OCI-LY3 (cell line): ENCODE measurements around the gene GMPR.

Source experiments
- H2AFZ ChIP-seq: fragments of 200-600, 300-600 bp; shearing (Covaris generic); 2 replicates; pipeline ENCODE4 v1.6.0; 2014; ENCODE audit warnings: antibody characterized with exemption, low read depth, low read length
- H3K27ac ChIP-seq: fragments of 200-600, 300-600 bp; sonication (generic); 2 replicates; pipeline ENCODE4 v1.5.1; 2014; ENCODE audit warnings: mild to moderate bottlenecking, low read length, moderate library complexity, mixed read lengths
- H3K27me3 ChIP-seq: fragments of 200-600, 300-600 bp; sonication (generic); 2 replicates; pipeline ENCODE4 v1.6.1; 2014; ENCODE audit warnings: low read depth, low read length, mixed read lengths
- H3K36me3 ChIP-seq: fragments of 200-600, 300-600 bp; sonication (generic); replicated peaks from 2 replicates; pipeline ENCODE3; 2014; ENCODE audit warnings: low read depth, low read length, mixed read lengths
- H3K4me1 ChIP-seq: fragments of 300-600, 200-600 bp; sonication (generic); 2 replicates; pipeline ENCODE4 v1.6.1; 2014; ENCODE audit warnings: low read length, mixed read lengths
- H3K4me2 ChIP-seq: fragments of 200-600, 300-600 bp; sonication (generic); 2 replicates; pipeline ENCODE4 v1.6.1; 2014; ENCODE audit warnings: low read length, mixed read lengths
- H3K4me3 ChIP-seq: fragments of 300-600, 200-600 bp; sonication (generic); 2 replicates; pipeline ENCODE4 v1.5.1; 2014; ENCODE audit warnings: antibody characterized with exemption, mild to moderate bottlenecking, low read length, moderate library complexity
- H3K79me2 ChIP-seq: fragments of 300-600, 200-600 bp; shearing (Covaris generic); 2 replicates; pipeline ENCODE4 v1.6.1; 2014; ENCODE audit warnings: mild to moderate bottlenecking, low read length, mixed read lengths
- H3K9ac ChIP-seq: fragments of 300-600, 200-600 bp; shearing (Covaris generic); 2 replicates; pipeline ENCODE4 v1.6.0; 2014; ENCODE audit warnings: mild to moderate bottlenecking, low read length, moderate library complexity
- H3K9me3 ChIP-seq: fragments of 200-600, 300-600 bp; shearing (Covaris generic); 2 replicates; pipeline ENCODE4 v1.6.1; 2014; ENCODE audit warnings: low read length, mixed read lengths; ENCODE audit not compliant: insufficient read depth
- H4K20me1 ChIP-seq: fragments of 200-600, 300-600 bp; sonication (generic); 2 replicates; pipeline ENCODE4 v1.6.1; 2016; ENCODE audit warnings: low read length, mixed read lengths; ENCODE audit not compliant: insufficient read depth
- CTCF ChIP-seq: fragments of 200-600, 300-600 bp; sonication (generic); IDR thresholded peaks from 2 replicates; pipeline ENCODE4 v1.5.1; 2014; ENCODE audit warnings: antibody characterized with exemption, low read length, low read depth
- EZH2phosphoT487 ChIP-seq: fragments of 200-600 bp; shearing (Covaris generic); IDR thresholded peaks from 2 replicates; pipeline ENCODE4 v1.6.1; 2018; ENCODE audit warnings: antibody characterized with exemption, mixed run types, low read depth

Gene GMPR

DNA sequence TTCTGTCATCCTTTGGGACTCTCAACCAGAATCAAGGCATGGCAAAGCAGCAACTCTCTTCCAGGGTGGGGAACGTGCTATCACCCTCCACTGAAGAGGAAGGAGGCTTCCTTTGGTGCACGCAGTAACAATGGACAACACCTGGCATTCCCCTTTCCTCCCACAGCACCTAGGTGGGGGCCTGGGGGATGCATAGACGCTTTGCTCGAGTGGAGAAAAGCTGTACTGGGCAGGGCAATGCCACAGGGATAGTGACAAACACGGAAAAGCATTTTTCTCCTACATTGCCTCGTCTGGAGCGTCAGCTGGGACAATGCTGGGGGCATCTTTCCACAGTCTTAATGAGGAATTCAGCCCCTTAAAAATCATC is 82.9 kb downstream of the GMPR start:
- Histone ChIP-seq H2AFZ (no peak overlapping the region), H3K36me3 (no peaks in the 10 kb centered on the region), H3K4me3 (no peak overlapping the region), H3K9ac (no peak overlapping the region), H3K4me1 (peaks cover 16% of the 10 kb centered on the region), H4K20me1 (no peaks in the 10 kb centered on the region), H3K27me3 (peaks cover 36% of the 10 kb centered on the region), H3K27ac (no peak overlapping the region), H3K79me2 (no peaks in the 10 kb centered on the region), H3K9me3 (no peaks in the 10 kb centered on the region), H3K4me2 (no peak overlapping the region)
- no peak for TF ChIP-seq EZH2phosphoT487
- TF ChIP-seq CTCF, result no peak

DNA sequence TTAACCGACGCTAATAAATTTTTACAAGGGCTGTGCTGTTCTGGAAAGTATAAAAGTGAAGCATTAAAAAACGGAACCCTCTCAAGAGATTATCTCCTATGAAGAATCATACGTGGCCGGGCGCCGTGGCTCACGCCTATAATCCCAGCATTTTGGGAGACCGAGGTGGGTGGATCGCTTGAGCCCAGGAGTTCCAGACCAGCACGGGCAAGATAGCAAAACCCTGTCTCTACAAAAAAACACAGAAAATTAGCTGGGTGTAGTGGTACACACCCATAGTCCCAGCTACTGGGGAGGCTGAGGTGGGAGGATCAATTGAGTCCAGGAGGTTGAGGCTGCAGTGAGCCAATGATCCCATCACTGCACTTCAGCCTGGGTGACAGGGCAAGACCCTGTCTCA is 83.4 kb downstream of the GMPR start:
- Histone ChIP-seq H3K9ac (no peak overlapping the region), H3K4me1 (peaks cover 16% of the 10 kb centered on the region), H3K27me3 (peaks cover 36% of the 10 kb centered on the region), H3K4me2 (no peak overlapping the region), H3K4me3 (no peak overlapping the region), H3K36me3 (no peaks in the 10 kb centered on the region), H3K9me3 (no peaks in the 10 kb centered on the region), H3K79me2 (no peaks in the 10 kb centered on the region), H3K27ac (no peak overlapping the region), H2AFZ (no peak overlapping the region), H4K20me1 (no peaks in the 10 kb centered on the region)
- TF ChIP-seq EZH2phosphoT487 (no peak), CTCF (no peak)

GRCh38 chr6:16322666-16323312 is 84.4 kb downstream of the GMPR start:
- H3K36me3 ChIP-seq, result no peaks in the 10 kb centered on the region
- no peak overlapping the region for H3K27ac ChIP-seq
- H2AFZ ChIP-seq, result peak overlapping the region; percentile 53; the same call in 1 of the 2 replicates
- H3K4me1 ChIP-seq, result peaks cover 16% of the 10 kb centered on the region
- H3K9ac ChIP-seq, result no peak overlapping the region
- TF ChIP-seq EZH2phosphoT487 (no peak), CTCF (no peak)
- peak overlapping the region; percentile 34 for H3K4me2 ChIP-seq
- no peaks in the 10 kb centered on the region for H4K20me1 ChIP-seq
- H3K9me3 ChIP-seq, result no peaks in the 10 kb centered on the region
- H3K27me3 ChIP-seq, result peaks cover 32% of the 10 kb centered on the region
- H3K79me2 ChIP-seq, result no peaks in the 10 kb centered on the region
- no peak overlapping the region for H3K4me3 ChIP-seq

DNA sequence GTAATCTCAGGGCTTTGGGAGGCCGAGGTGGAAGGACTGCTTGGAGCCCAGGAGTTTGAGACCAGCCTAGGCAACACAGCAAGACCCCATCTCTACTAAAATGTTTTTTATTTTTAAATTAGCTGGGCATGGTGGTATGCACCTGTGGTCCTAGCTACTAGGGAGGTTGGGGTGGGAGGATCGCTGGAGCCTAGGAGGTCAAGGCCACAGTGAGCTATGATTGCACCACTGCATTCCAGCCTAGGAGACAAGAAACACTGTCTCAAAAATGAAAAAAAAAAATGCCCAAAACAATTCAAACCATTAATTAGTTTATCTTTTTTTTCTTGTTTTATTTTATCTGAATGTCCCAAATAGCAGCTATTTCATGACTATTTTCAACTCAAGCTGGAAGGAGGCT is 85.8 kb downstream of the GMPR start:
- no peak overlapping the region for H3K4me2 ChIP-seq

More for the DNA sequence above, 85.8 kb downstream of the GMPR start:
- H3K27me3 ChIP-seq, result peaks cover 23% of the 10 kb centered on the region
- H3K9me3 ChIP-seq, result no peaks in the 10 kb centered on the region
- no peak overlapping the region for H3K9ac ChIP-seq
- no peaks in the 10 kb centered on the region for H4K20me1 ChIP-seq
- H3K36me3 ChIP-seq, result no peaks in the 10 kb centered on the region
- no peak overlapping the region for H2AFZ ChIP-seq
- H3K4me3 ChIP-seq, result no peak overlapping the region
- no peak overlapping the region for H3K27ac ChIP-seq
- H3K4me1 ChIP-seq, result peaks cover 16% of the 10 kb centered on the region
- no peaks in the 10 kb centered on the region for H3K79me2 ChIP-seq
- TF ChIP-seq CTCF (no peak), EZH2phosphoT487 (no peak)
